Lower leg skin (tissue), 3 donors: Measurements from ENCODE around the gene BLVRB.

Source experiments
- CTCF ChIP-seq, 3 donors: fragments of 450-650 bp; IDR thresholded peaks; one replicate each; pipeline ENCODE4 v1.5.1; 2016; ENCODE audit warnings: antibody characterized with exemption in 3 of 3, mild to moderate bottlenecking in 3 of 3, moderate library complexity in 2 of 3
- POLR2A ChIP-seq, 2 donors: fragments of 450-650 bp; IDR thresholded peaks; one replicate each; pipeline ENCODE4 v1.6.1; 2016 to 2017; ENCODE audit warnings: antibody characterized with exemption in 2 of 2, mild to moderate bottlenecking in 1 of 2, moderate library complexity in 1 of 2

GRCh38 chr19:40512110-40512472 lies 46.5 kb upstream of the BLVRB start:
- no peak for TF ChIP-seq CTCF (IDR thresholded peaks at IDR 0.05)
- no peak for TF ChIP-seq POLR2A (IDR thresholded peaks at IDR 0.05)
